CD4-positive, alpha-beta T cell treated with Interleukin-6 at 100 ng/mL for 8 hours (primary cell): ENCODE data around the gene FAAP20.

Experiments
- DNase-seq: peaks from one replicate; pipeline ENCODE4 v3.0.0-alpha.2; 2020; ENCODE audit warnings: mixed read lengths, low spot score

FAAP20 gene

GRCh38 chr1:2194898-2195673, 514 bp upstream of the FAAP20 start:
- peak; percentile 89 for DNase-seq

GRCh38 chr1:2193514-2194281, 874 bp downstream of the FAAP20 start:
- DNase-seq, result no peak

- no peak for DNase-seq
Observed at GRCh38 chr1:2192031-2192995, 2.3 kb downstream of the FAAP20 start.

- DNase-seq, result no peak
Observed at GRCh38 chr1:2190491-2190976, 4.0 kb downstream of the FAAP20 start.

GRCh38 chr1:2189459-2190425, 4.8 kb downstream of the FAAP20 start:
- DNase-seq, result peak; percentile 94

- no peak for DNase-seq
Observed at GRCh38 chr1:2188336-2188735, 6.2 kb downstream of the FAAP20 start.

- no peak for DNase-seq
Observed at GRCh38 chr1:2187619-2188018, 7.0 kb downstream of the FAAP20 start.

GRCh38 chr1:2186901-2187300, 7.7 kb downstream of the FAAP20 start:
- no peak for DNase-seq

- no peak for DNase-seq
Observed at GRCh38 chr1:2185880-2186855, 8.4 kb downstream of the FAAP20 start.

- no peak for DNase-seq
Observed at GRCh38 chr1:2184934-2185333, 9.6 kb downstream of the FAAP20 start.

- DNase-seq, result no peak
Observed at GRCh38 chr1:2184531-2184930, 10.0 kb downstream of the FAAP20 start.

- DNase-seq, result no peak
Observed at GRCh38 chr1:2183937-2184334, 10.6 kb downstream of the FAAP20 start.

- DNase-seq, result no peak
Observed at GRCh38 chr1:2182376-2182775, 12.2 kb downstream of the FAAP20 start.

- no peak for DNase-seq
Observed at GRCh38 chr1:2181752-2182151, 12.8 kb downstream of the FAAP20 start.

GRCh38 chr1:2181271-2181670, 13.3 kb downstream of the FAAP20 start:
- no peak for DNase-seq

- no peak for DNase-seq
Observed at GRCh38 chr1:2180297-2181245, 14.0 kb downstream of the FAAP20 start.

- DNase-seq, result no peak
Observed at GRCh38 chr1:2179283-2180013, 15.1 kb downstream of the FAAP20 start.

GRCh38 chr1:2178875-2179274, 15.7 kb downstream of the FAAP20 start:
- no peak for DNase-seq
